ENCODE results near the gene NDUFS4. TPM values are rescaled to one million over a fixed set of nuclear protein-coding genes. Genes with fewer than 3 reads are reported as not detected.
"Not testable (repeated sequence)": the region's sequence is repeated elsewhere in the genome, so short reads cannot be mapped to it uniquely, and the experiment has no call there.

Gene NDUFS4
- total RNA-seq, 1 donor from 2014 or later, result 45.8 TPM

GRCh38 chr5:53616939-53617549, 56.6 kb downstream of the NDUFS4 start:
- Mint-ChIP-seq H3K27ac (no peak overlapping the region), H3K4me3 (no peak overlapping the region), H3K9me3 (peaks cover 3% of the 10 kb centered on the region), H3K27me3 (ENCODE audit: insufficient read depth) (no peaks in the 10 kb centered on the region), H3K4me1 (ENCODE audit: low read depth) (no peaks in the 10 kb centered on the region), H3K36me3 (ENCODE audit: low read depth) (peaks cover 3% of the 10 kb centered on the region)
- no peak for DNase-seq (ENCODE audit: low spot score)
- intact Hi-C loops (cut with micrococcal nuclease), result no loop called here

GRCh38 chr5:53631251-53631650, 70.8 kb downstream of the NDUFS4 start:
- peaks cover 17% of the 10 kb centered on the region for H3K36me3 Mint-ChIP-seq (ENCODE audit: low read depth)

GRCh38 chr5:53642061-53642460, 81.6 kb downstream of the NDUFS4 start:
- no peaks in the 10 kb centered on the region for H3K9me3 Mint-ChIP-seq
- no peak for DNase-seq (ENCODE audit: low spot score)
- intact Hi-C loops (cut with micrococcal nuclease), result no loop called here
- H3K27me3 Mint-ChIP-seq (ENCODE audit: insufficient read depth), result no peaks in the 10 kb centered on the region
- peaks cover 12% of the 10 kb centered on the region for H3K36me3 Mint-ChIP-seq (ENCODE audit: low read depth)
- no peak overlapping the region for H3K4me3 Mint-ChIP-seq
- no peaks in the 10 kb centered on the region for H3K4me1 Mint-ChIP-seq (ENCODE audit: low read depth)
- no peak overlapping the region for H3K27ac Mint-ChIP-seq

More at GRCh38 chr5:53631251-53631650, 70.8 kb downstream of the NDUFS4 start:
- Mint-ChIP-seq H3K27ac (no peak overlapping the region), H3K4me3 (no peak overlapping the region), H3K4me1 (ENCODE audit: low read depth) (peaks cover 10% of the 10 kb centered on the region), H3K9me3 (peaks cover 20% of the 10 kb centered on the region), H3K27me3 (ENCODE audit: insufficient read depth) (no peaks in the 10 kb centered on the region)
- intact Hi-C loops (cut with micrococcal nuclease), result no loop called here
- DNase-seq (ENCODE audit: low spot score), result no peak

GRCh38 chr5:53643445-53643844, 83.0 kb downstream of the NDUFS4 start:
- no peaks in the 10 kb centered on the region for H3K9me3 Mint-ChIP-seq
- no peak overlapping the region for H3K27ac Mint-ChIP-seq
- peaks cover 15% of the 10 kb centered on the region for H3K36me3 Mint-ChIP-seq (ENCODE audit: low read depth)
- no peaks in the 10 kb centered on the region for H3K27me3 Mint-ChIP-seq (ENCODE audit: insufficient read depth)
- no peak overlapping the region for H3K4me3 Mint-ChIP-seq
- no peaks in the 10 kb centered on the region for H3K4me1 Mint-ChIP-seq (ENCODE audit: low read depth)
- intact Hi-C loops (cut with micrococcal nuclease), result no loop called here
- no peak for DNase-seq (ENCODE audit: low spot score)

- intact Hi-C loops (cut with micrococcal nuclease), result no loop called here
- Mint-ChIP-seq H3K4me3 (no peak overlapping the region), H3K27me3 (ENCODE audit: insufficient read depth) (no peaks in the 10 kb centered on the region), H3K4me1 (ENCODE audit: low read depth) (no peaks in the 10 kb centered on the region), H3K36me3 (ENCODE audit: low read depth) (peaks cover 18% of the 10 kb centered on the region), H3K9me3 (peaks cover 7% of the 10 kb centered on the region), H3K27ac (no peak overlapping the region)
- no peak for DNase-seq (ENCODE audit: low spot score)
Measured at GRCh38 chr5:53645078-53645477, 84.6 kb downstream of the NDUFS4 start.

GRCh38 chr5:53649352-53649751, 88.9 kb downstream of the NDUFS4 start:
- Mint-ChIP-seq H3K36me3 (ENCODE audit: low read depth) (peaks cover 14% of the 10 kb centered on the region), H3K4me3 (no peak overlapping the region), H3K27me3 (ENCODE audit: insufficient read depth) (no peaks in the 10 kb centered on the region), H3K27ac (no peak overlapping the region), H3K4me1 (ENCODE audit: low read depth) (no peaks in the 10 kb centered on the region), H3K9me3 (peaks cover 7% of the 10 kb centered on the region)
- intact Hi-C loops (cut with micrococcal nuclease), result no loop called here
- DNase-seq (ENCODE audit: low spot score), result no peak

- H3K27ac Mint-ChIP-seq; H3K27me3 Mint-ChIP-seq (ENCODE audit: insufficient read depth); H3K4me3 Mint-ChIP-seq; H3K4me1 Mint-ChIP-seq (ENCODE audit: low read depth); intact Hi-C loops (cut with micrococcal nuclease); DNase-seq (ENCODE audit: low spot score): not testable (repeated sequence)
- Mint-ChIP-seq H3K9me3 (peaks cover 10% of the 10 kb centered on the region), H3K36me3 (ENCODE audit: low read depth) (peaks cover 20% of the 10 kb centered on the region)
Measured at GRCh38 chr5:53660573-53660972, 100.1 kb downstream of the NDUFS4 start.

GRCh38 chr5:53665313-53665712, 104.9 kb downstream of the NDUFS4 start:
- intact Hi-C loops (cut with micrococcal nuclease); H3K27ac Mint-ChIP-seq; H3K4me3 Mint-ChIP-seq; H3K27me3 Mint-ChIP-seq (ENCODE audit: insufficient read depth); DNase-seq (ENCODE audit: low spot score); H3K4me1 Mint-ChIP-seq (ENCODE audit: low read depth): not testable (repeated sequence)
- Mint-ChIP-seq H3K9me3 (peaks cover 10% of the 10 kb centered on the region), H3K36me3 (ENCODE audit: low read depth) (peaks cover 12% of the 10 kb centered on the region)

GRCh38 chr5:53667621-53668020, 107.2 kb downstream of the NDUFS4 start:
- peaks cover 10% of the 10 kb centered on the region for H3K9me3 Mint-ChIP-seq
- intact Hi-C loops (cut with micrococcal nuclease), result no loop called here
- no peak for DNase-seq (ENCODE audit: low spot score)
- no peak overlapping the region for H3K4me3 Mint-ChIP-seq
- no peaks in the 10 kb centered on the region for H3K4me1 Mint-ChIP-seq (ENCODE audit: low read depth)
- H3K27me3 Mint-ChIP-seq (ENCODE audit: insufficient read depth), result no peaks in the 10 kb centered on the region
- peaks cover 7% of the 10 kb centered on the region for H3K36me3 Mint-ChIP-seq (ENCODE audit: low read depth)
- no peak overlapping the region for H3K27ac Mint-ChIP-seq

GRCh38 chr5:53671447-53671846, 111.0 kb downstream of the NDUFS4 start:
- intact Hi-C loops (cut with micrococcal nuclease), result no loop called here
- no peaks in the 10 kb centered on the region for H3K27me3 Mint-ChIP-seq (ENCODE audit: insufficient read depth)
- H3K4me3 Mint-ChIP-seq, result no peak overlapping the region
- no peak for DNase-seq (ENCODE audit: low spot score)
- no peak overlapping the region for H3K27ac Mint-ChIP-seq
- no peaks in the 10 kb centered on the region for H3K4me1 Mint-ChIP-seq (ENCODE audit: low read depth)
- no peaks in the 10 kb centered on the region for H3K9me3 Mint-ChIP-seq
- H3K36me3 Mint-ChIP-seq (ENCODE audit: low read depth), result peaks cover 4% of the 10 kb centered on the region

GRCh38 chr5:53674121-53674520, 113.7 kb downstream of the NDUFS4 start:
- Mint-ChIP-seq H3K27me3 (ENCODE audit: insufficient read depth) (no peaks in the 10 kb centered on the region), H3K4me3 (no peak overlapping the region), H3K36me3 (ENCODE audit: low read depth) (peaks cover 3% of the 10 kb centered on the region), H3K4me1 (ENCODE audit: low read depth) (no peaks in the 10 kb centered on the region), H3K9me3 (no peaks in the 10 kb centered on the region), H3K27ac (no peak overlapping the region)
- no peak for DNase-seq (ENCODE audit: low spot score)
- intact Hi-C loops (cut with micrococcal nuclease), result no loop called here

- peaks cover 4% of the 10 kb centered on the region for H3K9me3 Mint-ChIP-seq
- no peak for DNase-seq (ENCODE audit: low spot score)
- no peak overlapping the region for H3K27ac Mint-ChIP-seq
- H3K4me1 Mint-ChIP-seq (ENCODE audit: low read depth), result no peaks in the 10 kb centered on the region
- H3K27me3 Mint-ChIP-seq (ENCODE audit: insufficient read depth), result no peaks in the 10 kb centered on the region
- H3K4me3 Mint-ChIP-seq, result no peak overlapping the region
- intact Hi-C loops (cut with micrococcal nuclease), result no loop called here
- H3K36me3 Mint-ChIP-seq (ENCODE audit: low read depth), result peaks cover 10% of the 10 kb centered on the region
Measured at GRCh38 chr5:53677632-53678031, 117.2 kb downstream of the NDUFS4 start.

GRCh38 chr5:53678981-53679660, 118.7 kb downstream of the NDUFS4 start:
- no peak overlapping the region for H3K4me3 Mint-ChIP-seq
- intact Hi-C loops (cut with micrococcal nuclease), result no loop called here
- peaks cover 13% of the 10 kb centered on the region for H3K36me3 Mint-ChIP-seq (ENCODE audit: low read depth)
- peaks cover 4% of the 10 kb centered on the region for H3K9me3 Mint-ChIP-seq
- no peaks in the 10 kb centered on the region for H3K27me3 Mint-ChIP-seq (ENCODE audit: insufficient read depth)
- H3K4me1 Mint-ChIP-seq (ENCODE audit: low read depth), result no peaks in the 10 kb centered on the region
- no peak for DNase-seq (ENCODE audit: low spot score)
- H3K27ac Mint-ChIP-seq, result no peak overlapping the region
